Fibroblast of lung (primary cell): ENCODE data around the gene PFKFB4. TPM values are rescaled to one million over a fixed set of nuclear protein-coding genes. Genes with fewer than 3 reads are reported as not detected.

Experiments
- DNase-seq, 2 donors: peaks; one replicate each; pipeline versions ENCODE4 v3.0.0 to v3.0.0-alpha.2; 2010; ENCODE audit warnings: low read depth in 2 of 2
- H2AFZ ChIP-seq: 2 replicates; pipeline ENCODE4 v1.5.1; 2012; ENCODE audit warnings: low read length, control low read depth, inconsistent platforms
- H3K27ac ChIP-seq: 2 replicates; pipeline ENCODE4 v1.5.1; 2011; ENCODE audit warnings: low read length, control low read depth; ENCODE audit not compliant: insufficient read depth
- H3K27me3 ChIP-seq: 2 replicates; pipeline ENCODE4 v1.5.1; 2011; ENCODE audit warnings: mild to moderate bottlenecking, low read length; ENCODE audit not compliant: control insufficient read depth, insufficient read depth
- H3K36me3 ChIP-seq: 2 replicates; pipeline ENCODE4 v1.5.1; 2011; ENCODE audit warnings: low read length; ENCODE audit not compliant: control insufficient read depth, insufficient read depth
- H3K4me1 ChIP-seq: 2 replicates; pipeline ENCODE4 v1.5.1; 2011; ENCODE audit warnings: low read length; ENCODE audit not compliant: control insufficient read depth, insufficient read depth; ENCODE audit errors: extremely low read depth
- H3K4me2 ChIP-seq: 2 replicates; pipeline ENCODE4 v1.5.1; 2011; ENCODE audit warnings: low read length, control low read depth; ENCODE audit not compliant: insufficient read depth; ENCODE audit errors: extremely low read depth
- H3K4me3 ChIP-seq, 4 experiments: fragments of 200-600 bp in 1 of 4; sonication (generic) in 1 of 4; replicated peaks in 1 of 4; 2 replicates each; pipeline ENCODE4 v1.5.1; 2011 to 2016; ENCODE audit warnings: low read length in 4 of 4, low read depth in 3 of 4, mild to moderate bottlenecking in 3 of 4, control low read depth in 2 of 4, inconsistent platforms in 1 of 4, mixed read lengths in 1 of 4; ENCODE audit not compliant: insufficient read depth in 1 of 4; ENCODE audit errors: control extremely low read depth in 1 of 4
- H3K79me2 ChIP-seq: 2 replicates; pipeline ENCODE4 v1.5.1; 2012; ENCODE audit warnings: mild to moderate bottlenecking, low read length, inconsistent platforms; ENCODE audit not compliant: control insufficient read depth, insufficient read depth
- H3K9ac ChIP-seq: 2 replicates; pipeline ENCODE4 v1.5.1; 2011; ENCODE audit warnings: mild to moderate bottlenecking, low read length, control low read depth; ENCODE audit not compliant: insufficient read depth
- H3K9me3 ChIP-seq: 2 replicates; pipeline ENCODE4 v1.5.1; 2012; ENCODE audit warnings: low read depth, low read length; ENCODE audit not compliant: control insufficient read depth, insufficient read depth
- H4K20me1 ChIP-seq: 2 replicates; pipeline ENCODE4 v1.5.1; 2011; ENCODE audit warnings: low read length; ENCODE audit not compliant: control insufficient read depth, insufficient read depth; ENCODE audit errors: extremely low read depth
- CTCF ChIP-seq, 2 donors: IDR thresholded peaks in 1 of 2; conservative IDR thresholded peaks in 1 of 2; 1 replicate in 1 of 2; 2 replicates in 1 of 2; pipeline ENCODE4 v1.5.1; 2011 to 2012; ENCODE audit warnings: low read length in 2 of 2, control low read depth in 1 of 2, inconsistent platforms in 1 of 2, low read depth in 1 of 2, mild to moderate bottlenecking in 1 of 2
- EZH2 ChIP-seq: IDR thresholded peaks from 2 replicates; pipeline ENCODE4 v1.5.1; 2012; ENCODE audit warnings: low read length, control low read depth, mild to moderate bottlenecking; ENCODE audit errors: missing control alignments
- polyA plus RNA-seq, 2 donors: library from polyadenylated mRNA; depleted of rRNA in 1 of 2; stranded (reverse) in 1 of 2; unstranded in 1 of 2; fragments of >200 nt; gene quantifications; 2 replicates each; pipeline ENCODE4 v1.2.1, GENCODE V29; 2011 to 2012; ENCODE audit warnings: missing spikeins in 1 of 2
- total RNA-seq: library from RNA; depleted of rRNA; stranded (reverse); fragments of >200 nt; gene quantifications from 2 replicates; pipeline ENCODE4 v1.2.1, GENCODE V29; 2014

Gene PFKFB4
- total and polyA plus RNA-seq, 2 donors (not counting 1 experiment from before 2014, with no cell fraction given) = 9.3 to 12.2 TPM

GRCh38 chr3:48548729-48549705 lies 7.6 kb downstream of the PFKFB4 start:
- TF ChIP-seq EZH2 = no peak
- peak; percentile 95 to 97 for TF ChIP-seq CTCF (conservative IDR thresholded peaks at IDR 0.05 in 1 of 2, IDR thresholded peaks at IDR 0.05 in 1 of 2; ENCODE audit: low read depth in 1 of 2, low read length in 2 of 2)
- peak; percentile 59 to 79 for DNase-seq
- H3K36me3 ChIP-seq = peaks cover 8% of the 10 kb centered on the region
- no peak overlapping the region for H2AFZ ChIP-seq
- no peaks in the 10 kb centered on the region for H3K4me1 ChIP-seq
- no peaks in the 10 kb centered on the region for H3K27me3 ChIP-seq
- H3K27ac ChIP-seq = no peak overlapping the region
- H4K20me1 ChIP-seq = no peaks in the 10 kb centered on the region
- no peak overlapping the region for H3K4me2 ChIP-seq
- no peaks in the 10 kb centered on the region for H3K9me3 ChIP-seq
- H3K9ac ChIP-seq = no peak overlapping the region
- H3K4me3 ChIP-seq = no peak overlapping the region
- no peaks in the 10 kb centered on the region for H3K79me2 ChIP-seq

- DNase-seq = no peak
- Histone ChIP-seq H3K4me3 (no peak overlapping the region), H3K79me2 (no peaks in the 10 kb centered on the region), H3K27ac (no peak overlapping the region), H3K27me3 (no peaks in the 10 kb centered on the region), H3K9me3 (no peaks in the 10 kb centered on the region), H3K4me1 (no peaks in the 10 kb centered on the region), H3K4me2 (no peak overlapping the region), H3K36me3 (peaks cover 8% of the 10 kb centered on the region), H4K20me1 (no peaks in the 10 kb centered on the region), H3K9ac (no peak overlapping the region), H2AFZ (no peak overlapping the region)
- TF ChIP-seq EZH2 (no peak), CTCF (conservative IDR thresholded peaks at IDR 0.05 in 1 of 2, IDR thresholded peaks at IDR 0.05 in 1 of 2; ENCODE audit: low read depth in 1 of 2, low read length in 2 of 2) (no peak)
Observed at GRCh38 chr3:48548126-48548525, 8.5 kb downstream of the PFKFB4 start.

GRCh38 chr3:48546203-48546829 lies 10.3 kb downstream of the PFKFB4 start:
- TF ChIP-seq CTCF (conservative IDR thresholded peaks at IDR 0.05 in 1 of 2, IDR thresholded peaks at IDR 0.05 in 1 of 2; ENCODE audit: low read depth in 1 of 2, low read length in 2 of 2) (no peak), EZH2 (no peak)
- no peak overlapping the region for H3K4me3 ChIP-seq
- H3K4me1 ChIP-seq = no peaks in the 10 kb centered on the region
- no peak overlapping the region for H3K4me2 ChIP-seq
- H3K79me2 ChIP-seq = no peaks in the 10 kb centered on the region
- peak in 1 of 2 donors; percentile 19 for DNase-seq
- H4K20me1 ChIP-seq = no peaks in the 10 kb centered on the region
- no peaks in the 10 kb centered on the region for H3K9me3 ChIP-seq
- no peak overlapping the region for H3K27ac ChIP-seq
- H3K36me3 ChIP-seq = peaks cover 8% of the 10 kb centered on the region
- H2AFZ ChIP-seq = no peak overlapping the region
- no peak overlapping the region for H3K9ac ChIP-seq
- H3K27me3 ChIP-seq = no peaks in the 10 kb centered on the region
